ENCODE data around the gene AMMECR1.

The AMMECR1 gene

DNA sequence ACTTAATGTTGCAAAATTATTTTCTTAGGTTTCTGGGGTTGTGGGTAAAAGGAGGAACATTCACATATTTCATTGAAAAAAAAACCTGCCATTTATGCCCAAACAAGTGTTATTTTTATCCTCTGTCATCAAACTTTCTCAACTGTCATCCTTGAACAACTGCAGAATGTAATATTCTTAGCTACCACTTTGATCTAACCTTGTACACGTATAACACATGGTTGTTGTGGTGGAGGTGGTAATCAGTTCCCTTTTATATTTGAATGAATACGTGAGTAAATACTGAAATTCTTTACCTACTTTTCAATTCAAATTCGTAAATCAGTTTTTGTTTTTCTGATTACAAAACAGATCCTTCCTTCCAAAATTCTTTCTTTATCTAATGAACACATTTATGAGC, 3.8 kb upstream of the AMMECR1 start:
- peaks cover 19% of the 10 kb centered on the region for H3K4me1 ChIP-seq (ENCODE audit: insufficient read depth, low read length, poor library complexity, severe bottlenecking)
- peaks cover 3% of the 10 kb centered on the region for H4K20me1 ChIP-seq (ENCODE audit: insufficient read depth, low read length, poor library complexity, severe bottlenecking)
- no peaks in the 10 kb centered on the region for H3K9me3 ChIP-seq (ENCODE audit: insufficient read depth, low read depth, low read length)
- no peak overlapping the region for H3K4me2 ChIP-seq (ENCODE audit: low read depth, low read length, poor library complexity, severe bottlenecking)
- H3K4me3 ChIP-seq (ENCODE audit: low read length, poor library complexity, severe bottlenecking) = no peak overlapping the region
- TF ChIP-seq EZH2phosphoT487 (IDR thresholded peaks at IDR 0.05; ENCODE audit: borderline replicate concordance) = no peak
- TF ChIP-seq, protein P1, sequence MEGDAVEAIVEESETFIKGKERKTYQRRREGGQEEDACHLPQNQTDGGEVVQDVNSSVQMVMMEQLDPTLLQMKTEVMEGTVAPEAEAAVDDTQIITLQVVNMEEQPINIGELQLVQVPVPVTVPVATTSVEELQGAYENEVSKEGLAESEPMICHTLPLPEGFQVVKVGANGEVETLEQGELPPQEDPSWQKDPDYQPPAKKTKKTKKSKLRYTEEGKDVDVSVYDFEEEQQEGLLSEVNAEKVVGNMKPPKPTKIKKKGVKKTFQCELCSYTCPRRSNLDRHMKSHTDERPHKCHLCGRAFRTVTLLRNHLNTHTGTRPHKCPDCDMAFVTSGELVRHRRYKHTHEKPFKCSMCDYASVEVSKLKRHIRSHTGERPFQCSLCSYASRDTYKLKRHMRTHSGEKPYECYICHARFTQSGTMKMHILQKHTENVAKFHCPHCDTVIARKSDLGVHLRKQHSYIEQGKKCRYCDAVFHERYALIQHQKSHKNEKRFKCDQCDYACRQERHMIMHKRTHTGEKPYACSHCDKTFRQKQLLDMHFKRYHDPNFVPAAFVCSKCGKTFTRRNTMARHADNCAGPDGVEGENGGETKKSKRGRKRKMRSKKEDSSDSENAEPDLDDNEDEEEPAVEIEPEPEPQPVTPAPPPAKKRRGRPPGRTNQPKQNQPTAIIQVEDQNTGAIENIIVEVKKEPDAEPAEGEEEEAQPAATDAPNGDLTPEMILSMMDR (conservative IDR thresholded peaks at IDR 0.05; ENCODE audit: low read length) = no peak
- H3K27me3 ChIP-seq (ENCODE audit: insufficient read depth, low read length, poor library complexity, severe bottlenecking) = no peaks in the 10 kb centered on the region
- H3F3A ChIP-seq (ENCODE audit: low read depth) = no peaks in the 10 kb centered on the region
- no peaks in the 10 kb centered on the region for H3K9me2 ChIP-seq (replicated peaks; ENCODE audit: low read depth, low read length)
- peaks cover 11% of the 10 kb centered on the region for H3K79me2 ChIP-seq (ENCODE audit: insufficient read depth, low read length)
- H2AFZ ChIP-seq (ENCODE audit: low read length) = no peak overlapping the region
- H3K9ac ChIP-seq (ENCODE audit: low read depth, low read length, poor library complexity, severe bottlenecking) = no peak overlapping the region
- H3K36me3 ChIP-seq (ENCODE audit: insufficient read depth, low read length) = no peaks in the 10 kb centered on the region

DNA sequence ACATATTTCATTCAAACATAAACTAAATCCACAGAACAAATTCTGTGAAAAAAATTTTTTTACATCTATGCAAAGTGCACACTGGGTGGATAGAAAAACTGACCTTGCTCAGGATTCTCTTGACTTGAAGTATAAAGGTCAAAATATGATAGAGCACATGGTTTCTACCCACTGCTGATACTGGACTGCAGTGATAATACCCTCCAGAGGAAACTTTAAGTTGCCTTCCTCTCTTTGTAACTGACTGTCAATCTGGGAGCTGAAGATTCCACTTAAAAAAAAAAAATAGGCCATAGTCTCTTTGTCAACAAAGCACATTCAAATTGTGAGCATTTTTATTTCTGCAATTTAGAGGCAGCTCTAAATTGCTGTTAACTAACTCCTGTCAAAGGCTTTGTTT, 3.2 kb upstream of the AMMECR1 start:
- Histone ChIP-seq H3K9ac (ENCODE audit: low read depth, low read length, poor library complexity, severe bottlenecking) (no peak overlapping the region), H3K4me1 (ENCODE audit: insufficient read depth, low read length, poor library complexity, severe bottlenecking) (peaks cover 20% of the 10 kb centered on the region), H4K20me1 (ENCODE audit: insufficient read depth, low read length, poor library complexity, severe bottlenecking) (peaks cover 9% of the 10 kb centered on the region), H3K9me3 (ENCODE audit: insufficient read depth, low read depth, low read length) (no peaks in the 10 kb centered on the region), H3K9me2 (replicated peaks; ENCODE audit: low read depth, low read length) (no peaks in the 10 kb centered on the region), H2AFZ (ENCODE audit: low read length) (peak overlapping the region; percentile 50; the same call in 1 of the 2 replicates), H3K4me2 (ENCODE audit: low read depth, low read length, poor library complexity, severe bottlenecking) (no peak overlapping the region), H3F3A (ENCODE audit: low read depth) (no peaks in the 10 kb centered on the region), H3K4me3 (ENCODE audit: low read length, poor library complexity, severe bottlenecking) (no peak overlapping the region), H3K36me3 (ENCODE audit: insufficient read depth, low read length) (no peaks in the 10 kb centered on the region), H3K27me3 (ENCODE audit: insufficient read depth, low read length, poor library complexity, severe bottlenecking) (no peaks in the 10 kb centered on the region), H3K79me2 (ENCODE audit: insufficient read depth, low read length) (peaks cover 17% of the 10 kb centered on the region)
- TF ChIP-seq, protein P1 (conservative IDR thresholded peaks at IDR 0.05; ENCODE audit: low read length) = no peak
- no peak for TF ChIP-seq EZH2phosphoT487 (IDR thresholded peaks at IDR 0.05; ENCODE audit: borderline replicate concordance)

DNA sequence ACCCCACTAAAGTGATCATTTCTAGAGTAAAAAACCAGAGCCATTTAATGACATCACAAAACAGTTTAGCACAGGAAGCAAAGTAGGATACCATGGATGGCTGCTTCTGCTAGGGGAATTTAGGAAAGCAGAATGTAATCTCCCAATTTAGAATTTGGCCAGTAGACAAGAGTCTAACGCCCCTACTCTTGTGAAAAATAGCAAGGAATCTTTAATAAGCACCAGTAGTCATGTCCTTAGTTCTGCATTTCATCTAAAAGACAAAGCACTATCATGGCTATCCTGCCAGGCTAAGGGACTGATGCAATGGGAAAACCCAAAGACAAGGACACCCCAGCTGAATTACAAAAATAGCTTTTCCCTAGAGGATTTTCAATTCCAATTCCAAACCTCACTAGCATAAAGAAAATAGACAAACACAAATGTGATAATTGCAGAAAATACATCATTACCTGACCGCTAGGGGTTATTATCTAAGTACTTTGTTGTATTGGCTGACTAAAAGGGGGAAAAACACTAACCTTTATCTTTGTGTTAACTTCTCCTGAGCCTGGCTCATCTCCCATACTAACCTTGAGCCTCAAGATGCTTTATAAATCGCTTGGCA, 2.6 kb upstream of the AMMECR1 start:
- Histone ChIP-seq H3K9me2 (replicated peaks; ENCODE audit: low read depth, low read length) (no peaks in the 10 kb centered on the region), H4K20me1 (ENCODE audit: insufficient read depth, low read length, poor library complexity, severe bottlenecking) (peaks cover 15% of the 10 kb centered on the region), H3K4me3 (ENCODE audit: low read length, poor library complexity, severe bottlenecking) (no peak overlapping the region), H3K4me2 (ENCODE audit: low read depth, low read length, poor library complexity, severe bottlenecking) (no peak overlapping the region), H3K4me1 (ENCODE audit: insufficient read depth, low read length, poor library complexity, severe bottlenecking) (peaks cover 25% of the 10 kb centered on the region), H3K27me3 (ENCODE audit: insufficient read depth, low read length, poor library complexity, severe bottlenecking) (no peaks in the 10 kb centered on the region), H3K79me2 (ENCODE audit: insufficient read depth, low read length) (peaks cover 23% of the 10 kb centered on the region), H3K36me3 (ENCODE audit: insufficient read depth, low read length) (no peaks in the 10 kb centered on the region), H2AFZ (ENCODE audit: low read length) (peak overlapping the region; percentile 50; the same call in 1 of the 2 replicates), H3K9me3 (ENCODE audit: insufficient read depth, low read depth, low read length) (no peaks in the 10 kb centered on the region), H3F3A (ENCODE audit: low read depth) (no peaks in the 10 kb centered on the region), H3K9ac (ENCODE audit: low read depth, low read length, poor library complexity, severe bottlenecking) (no peak overlapping the region)
- no peak for TF ChIP-seq EZH2phosphoT487 (IDR thresholded peaks at IDR 0.05; ENCODE audit: borderline replicate concordance)
- TF ChIP-seq, protein P1 (conservative IDR thresholded peaks at IDR 0.05; ENCODE audit: low read length) = no peak

Data from Loucy (cell line).